ENCODE data around the gene OTOS. TPM values are rescaled to one million over a fixed set of nuclear protein-coding genes. Genes with fewer than 3 reads are reported as not detected.

The OTOS gene
- total RNA-seq, 1 experiment from 2014 or later, result not detected

GRCh38 chr2:240137596-240138253, 2.7 kb downstream of the OTOS start:
- no peak overlapping the region for H3K4me3 Mint-ChIP-seq (ENCODE audit: unreplicated experiment)
- H3K27me3 Mint-ChIP-seq (ENCODE audit: insufficient read depth, unreplicated experiment), result peaks cover 16% of the 10 kb centered on the region
- ChIA-PET CTCF (interaction anchor here (0.7 to 9.5 kb wide), 2 partner anchors 68 to 78 kb away, joined by 3 to 201 read pairs; no protein-coding TSS in a partner anchor), POLR2A (no interaction called here)
- H3K27ac Mint-ChIP-seq (ENCODE audit: low read depth, unreplicated experiment), result no peak overlapping the region
- intact Hi-C loops (cut with micrococcal nuclease), result no loop called here
- H3K36me3 Mint-ChIP-seq (ENCODE audit: insufficient read depth, unreplicated experiment), result peaks cover 14% of the 10 kb centered on the region
- no TSS peak for BruUV-seq (replicated peaks)
- TF ChIP-seq CTCF (IDR thresholded peaks at IDR 0.05; ENCODE audit: unreplicated experiment), result no peak
- no peaks in the 10 kb centered on the region for H3K9me3 Mint-ChIP-seq (ENCODE audit: unreplicated experiment)
- peaks cover 17% of the 10 kb centered on the region for H3K4me1 Mint-ChIP-seq (ENCODE audit: insufficient read depth, unreplicated experiment)
- no peak for DNase-seq (ENCODE audit: unreplicated experiment)

GRCh38 chr2:240136671-240137292, 3.7 kb downstream of the OTOS start:
- peaks cover 22% of the 10 kb centered on the region for H3K36me3 Mint-ChIP-seq (ENCODE audit: insufficient read depth, unreplicated experiment)
- intact Hi-C loops (cut with micrococcal nuclease), result no loop called here
- TF ChIP-seq CTCF (IDR thresholded peaks at IDR 0.05; ENCODE audit: unreplicated experiment), result no peak
- DNase-seq (ENCODE audit: unreplicated experiment), result no peak
- peaks cover 7% of the 10 kb centered on the region for H3K27me3 Mint-ChIP-seq (ENCODE audit: insufficient read depth, unreplicated experiment)
- ChIA-PET POLR2A (no interaction called here), CTCF (no interaction called here)
- peaks cover 17% of the 10 kb centered on the region for H3K4me1 Mint-ChIP-seq (ENCODE audit: insufficient read depth, unreplicated experiment)
- peak overlapping the region; percentile 91 for H3K4me3 Mint-ChIP-seq (ENCODE audit: unreplicated experiment)
- H3K27ac Mint-ChIP-seq (ENCODE audit: low read depth, unreplicated experiment), result no peak overlapping the region
- BruUV-seq (replicated peaks), result no TSS peak
- no peaks in the 10 kb centered on the region for H3K9me3 Mint-ChIP-seq (ENCODE audit: unreplicated experiment)

DNA sequence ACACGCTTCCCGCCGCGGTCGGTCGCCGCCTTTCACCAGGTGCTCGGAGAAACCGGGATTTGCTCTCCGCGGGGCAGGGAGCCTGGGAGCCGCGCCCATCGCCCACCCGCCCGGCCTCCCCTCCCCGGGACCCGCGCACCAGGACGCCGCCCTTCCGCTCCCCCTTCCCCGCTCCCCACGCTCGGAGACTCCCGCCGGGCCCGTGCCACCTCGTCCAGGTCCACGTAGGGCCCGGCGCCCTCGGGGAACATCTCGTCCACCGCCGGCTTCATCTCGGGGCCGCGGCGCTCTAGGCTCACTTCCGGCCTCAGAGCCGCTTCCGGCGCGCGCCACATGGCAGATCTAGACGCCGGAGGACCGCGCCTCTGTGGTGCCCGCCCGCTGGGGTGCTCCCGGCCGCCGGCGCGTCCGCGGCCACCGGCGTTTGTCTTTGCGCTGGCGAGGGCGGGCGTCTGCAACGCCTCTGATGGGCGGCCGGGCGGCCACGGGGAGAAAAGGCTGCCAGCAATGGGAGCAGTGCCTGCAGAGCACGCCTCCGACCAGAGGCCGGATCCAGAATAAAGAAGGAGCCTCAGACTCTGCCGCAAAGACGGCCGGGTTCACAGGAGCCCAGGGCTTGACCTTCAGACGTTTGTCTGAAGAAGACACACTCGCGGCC, 4.3 kb downstream of the OTOS start, which contains the start of gene COPS9:
Gene COPS9, minus strand, starts transcription at position 293 of the 658 bp plus-strand sequence. Its CDS starts 21 bp downstream, at position 272.
- H3K4me1 Mint-ChIP-seq (ENCODE audit: insufficient read depth, unreplicated experiment), result peaks cover 17% of the 10 kb centered on the region
- BruUV-seq (replicated peaks), result no TSS peak
- H3K9me3 Mint-ChIP-seq (ENCODE audit: unreplicated experiment), result no peaks in the 10 kb centered on the region
- ChIA-PET POLR2A (interaction anchor here (0.7 to 1.0 kb wide), 3 partner anchors 34 to 85 kb away, joined by 3 read pairs; no protein-coding TSS in a partner anchor), CTCF (interaction anchor here (0.8 to 1.0 kb wide), 2 partner anchors 8 to 13 kb away, joined by 3 to 4 read pairs; no protein-coding TSS in a partner anchor)
- intact Hi-C loops (cut with micrococcal nuclease), result no loop called here
- peaks cover under 1% of the 10 kb centered on the region for H3K27me3 Mint-ChIP-seq (ENCODE audit: insufficient read depth, unreplicated experiment)
- peaks cover 28% of the 10 kb centered on the region for H3K36me3 Mint-ChIP-seq (ENCODE audit: insufficient read depth, unreplicated experiment)
- peak within 1 kb of the TSS; percentile 93 for H3K27ac Mint-ChIP-seq (ENCODE audit: low read depth, unreplicated experiment)
- H3K4me3 Mint-ChIP-seq (ENCODE audit: unreplicated experiment), result peak within 1 kb of the TSS; percentile 91
- peak; percentile 84 for DNase-seq (ENCODE audit: unreplicated experiment)
- TF ChIP-seq CTCF (IDR thresholded peaks at IDR 0.05; ENCODE audit: unreplicated experiment), result no peak

DNA sequence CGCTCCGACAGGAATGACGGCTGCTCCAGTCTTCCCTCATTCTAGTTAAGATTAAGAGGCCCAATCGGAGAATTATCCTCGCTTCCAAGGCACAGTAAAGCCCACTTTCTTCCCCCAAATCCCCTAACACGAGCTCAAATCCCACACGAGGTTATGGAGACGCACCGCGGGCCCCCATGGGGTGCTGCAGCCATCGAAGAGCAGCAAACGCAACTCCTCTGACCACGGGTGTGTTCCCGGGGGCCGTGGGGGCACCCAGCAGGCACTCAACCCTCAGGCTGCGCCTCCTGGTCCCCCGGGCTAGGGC, 4.8 kb downstream of the OTOS start:
- intact Hi-C loops (cut with micrococcal nuclease), result no loop called here

More for the DNA sequence above, 4.8 kb downstream of the OTOS start:
- DNase-seq (ENCODE audit: unreplicated experiment), result no peak
- Mint-ChIP-seq H3K9me3 (ENCODE audit: unreplicated experiment) (no peaks in the 10 kb centered on the region), H3K4me1 (ENCODE audit: insufficient read depth, unreplicated experiment) (peaks cover 17% of the 10 kb centered on the region), H3K27ac (ENCODE audit: low read depth, unreplicated experiment) (peak overlapping the region; percentile 93), H3K27me3 (ENCODE audit: insufficient read depth, unreplicated experiment) (no peaks in the 10 kb centered on the region), H3K36me3 (ENCODE audit: insufficient read depth, unreplicated experiment) (peaks cover 32% of the 10 kb centered on the region), H3K4me3 (ENCODE audit: unreplicated experiment) (peak overlapping the region; percentile 91)
- CTCF ChIA-PET, result interaction anchor here (0.5 to 1.0 kb wide), 4 partner anchors 9 to 85 kb away, joined by 3 to 4 read pairs (median 4); no protein-coding TSS in a partner anchor
- BruUV-seq (replicated peaks), result no TSS peak
- POLR2A ChIA-PET, result interaction anchor here (0.7 to 1.0 kb wide), 3 partner anchors 34 to 85 kb away, joined by 3 read pairs; no protein-coding TSS in a partner anchor
- TF ChIP-seq CTCF (IDR thresholded peaks at IDR 0.05; ENCODE audit: unreplicated experiment), result no peak

All from MCF 10A (cell line).